CD14-positive monocyte (primary cell): Measurements from ENCODE around the gene RUNX2. TPM values are rescaled to one million over a fixed set of nuclear protein-coding genes. Genes with fewer than 3 reads are reported as not detected.

Source experiments
- DNase-seq, 3 donors: peaks; one replicate each; pipeline ENCODE4 v3.0.0-alpha.2; 2011 to 2022
- H2AFZ ChIP-seq: 2 replicates; pipeline ENCODE4 v1.6.0; 2012; ENCODE audit warnings: mild to moderate bottlenecking, low read depth, low read length, inconsistent platforms; ENCODE audit not compliant: insufficient read depth, poor library complexity, severe bottlenecking
- H3K27ac ChIP-seq, 2 donors: 1 replicate in 1 of 2; 2 replicates in 1 of 2; pipeline ENCODE4 v1.5.1; 2012 to 2013; ENCODE audit warnings: low read length in 2 of 2, control low read depth in 1 of 2, inconsistent platforms in 1 of 2, low read depth in 1 of 2, mild to moderate bottlenecking in 1 of 2
- H3K27me3 ChIP-seq, 2 donors: one replicate each; pipeline versions ENCODE4 v1.6.0 to v1.6.1; 2011 to 2013; ENCODE audit warnings: low read length in 2 of 2; ENCODE audit not compliant: control insufficient read depth in 2 of 2, insufficient read depth in 2 of 2
- H3K36me3 ChIP-seq, 2 donors: replicated peaks in 1 of 2; 1 replicate in 1 of 2; 2 replicates in 1 of 2; pipeline versions ENCODE4 v1.5.1 to v1.6.1; 2012 to 2013; ENCODE audit warnings: low read length in 2 of 2, control low read depth in 1 of 2, inconsistent platforms in 1 of 2, mild to moderate bottlenecking in 1 of 2; ENCODE audit not compliant: insufficient read depth in 2 of 2, control insufficient read depth in 1 of 2
- H3K4me1 ChIP-seq, 2 donors: 1 replicate in 1 of 2; 2 replicates in 1 of 2; pipeline versions ENCODE4 v1.5.1 to v1.6.1; 2012 to 2013; ENCODE audit warnings: low read length in 2 of 2, control low read depth in 1 of 2, inconsistent platforms in 1 of 2, mild to moderate bottlenecking in 1 of 2, moderate library complexity in 1 of 2; ENCODE audit not compliant: insufficient read depth in 2 of 2, control insufficient read depth in 1 of 2
- H3K4me2 ChIP-seq: replicated peaks from 2 replicates; pipeline ENCODE3; 2012; ENCODE audit warnings: low read length, moderate library complexity, mild to moderate bottlenecking; ENCODE audit not compliant: poor library complexity, severe bottlenecking; ENCODE audit errors: extremely low read depth
- H3K4me3 ChIP-seq, 3 experiments: fragments of 200-600 bp in 1 of 3; sonication (generic) in 1 of 3; replicated peaks in 1 of 3; 1 replicate in 2 of 3; 2 replicates in 1 of 3; pipeline ENCODE4 v1.5.1; 2011 to 2013; ENCODE audit warnings: low read length in 3 of 3, mild to moderate bottlenecking in 3 of 3, control low read depth in 2 of 3, low read depth in 2 of 3, inconsistent platforms in 1 of 3, moderate library complexity in 1 of 3
- H3K79me2 ChIP-seq: 2 replicates; pipeline ENCODE4 v1.6.0; 2012; ENCODE audit warnings: mild to moderate bottlenecking, control low read depth, inconsistent platforms, low read length, moderate library complexity; ENCODE audit not compliant: insufficient read depth
- H3K9ac ChIP-seq: 2 replicates; pipeline ENCODE4 v1.6.0; 2017; ENCODE audit warnings: low read length, mild to moderate bottlenecking; ENCODE audit not compliant: insufficient read depth, poor library complexity, severe bottlenecking
- H3K9me3 ChIP-seq, 2 donors: replicated peaks in 1 of 2; 1 replicate in 1 of 2; 2 replicates in 1 of 2; pipeline versions ENCODE4 v1.5.1 to v1.6.1; 2012 to 2013; ENCODE audit warnings: low read length in 2 of 2, control low read depth in 1 of 2; ENCODE audit not compliant: control insufficient read depth in 1 of 2, insufficient read depth in 1 of 2
- H4K20me1 ChIP-seq: 2 replicates; pipeline ENCODE4 v1.6.0; 2012; ENCODE audit warnings: mild to moderate bottlenecking, low read length, control low read depth, moderate library complexity; ENCODE audit not compliant: insufficient read depth
- H3K27ac Mint-ChIP-seq, 7 donors: one replicate each; pipeline ENCODE4 v1.8.0; 2020; ENCODE audit warnings: mild to moderate bottlenecking in 7 of 7, mixed read lengths in 7 of 7, moderate library complexity in 6 of 7, inconsistent platforms in 2 of 7
- H3K27me3 Mint-ChIP-seq, 3 donors: one replicate each; pipeline ENCODE4 v1.8.0; 2021 to 2022; ENCODE audit warnings: low read depth in 3 of 3, mild to moderate bottlenecking in 3 of 3, mixed read lengths in 3 of 3, moderate library complexity in 3 of 3, inconsistent platforms in 1 of 3
- H3K36me3 Mint-ChIP-seq, 2 donors: one replicate each; pipeline ENCODE4 v1.8.0; 2020; ENCODE audit warnings: mixed read lengths in 2 of 2, inconsistent platforms in 1 of 2, mild to moderate bottlenecking in 1 of 2
- H3K4me1 Mint-ChIP-seq: one replicate; pipeline ENCODE4 v1.8.0; 2020; ENCODE audit warnings: mild to moderate bottlenecking, mixed read lengths
- H3K4me3 Mint-ChIP-seq, 2 donors: one replicate each; pipeline ENCODE4 v1.8.0; 2020; ENCODE audit warnings: mild to moderate bottlenecking in 2 of 2, mixed read lengths in 2 of 2, moderate library complexity in 1 of 2
- H3K9me3 Mint-ChIP-seq, 7 donors: one replicate each; pipeline ENCODE4 v1.8.0; 2020 to 2022; ENCODE audit warnings: mixed read lengths in 7 of 7, mild to moderate bottlenecking in 6 of 7, moderate library complexity in 6 of 7, inconsistent platforms in 2 of 7
- WGBS: methylation state at CpG from one replicate; pipeline ENCODE4 v1.1.5; 2013; ENCODE audit warnings: missing lambda C conversion rate; ENCODE audit not compliant: insufficient coverage; 5-methylcytosine and 5-hydroxymethylcytosine counted together
- intact Hi-C, 2 donors: fragments of 100-400 bp; cut with micrococcal nuclease; formaldehyde crosslinking; loops; one replicate each; pipeline versions ENCODE4 v1.15.0 to v1.15.1; 2023
- polyA plus RNA-seq, 3 donors: library from polyadenylated mRNA; depleted of rRNA in 1 of 3; unstranded in 2 of 3; stranded (reverse) in 1 of 3; fragments of 300-500 nt in 2 of 3; fragments of >200 nt in 1 of 3; fragmentation: Illumina TruSeq in 2 of 3; gene quantifications; 1 replicate in 2 of 3; 2 replicates in 1 of 3; pipeline ENCODE4 v1.2.3, GENCODE V29; 2012 to 2021
- TF ChIP-seq, protein P1 (sequence below): fragments of 200-600 bp; IDR thresholded peaks from one replicate; pipeline ENCODE4 v1.8.0; 2022; ENCODE audit warnings: antibody characterized with exemption, mild to moderate bottlenecking

The RUNX2 gene
- polyA plus RNA-seq, 3 donors = 1.3 to 5.0 (median 2.5) TPM

DNA sequence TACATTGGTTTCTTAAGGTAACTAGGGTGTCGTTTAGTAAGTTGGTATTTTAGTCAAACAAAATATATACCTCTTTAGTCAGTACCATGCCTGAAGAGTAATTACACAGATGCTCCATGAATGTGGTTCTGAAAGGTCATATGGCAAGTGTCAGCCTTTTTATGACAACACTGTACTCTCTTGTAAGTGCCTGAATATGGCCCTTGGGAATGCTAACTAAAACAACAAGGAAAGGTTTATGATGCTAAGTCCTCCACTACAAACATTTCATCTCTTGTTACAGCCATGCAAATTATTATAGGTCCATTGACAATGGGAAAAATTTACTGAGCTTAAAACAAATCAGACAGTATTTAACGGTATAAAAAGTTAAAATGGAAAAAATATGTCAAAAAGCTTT is 88.6 kb downstream of the RUNX2 start:
- no peak overlapping the region for H3K27ac Mint-ChIP-seq
- H3K27me3 Mint-ChIP-seq = peaks cover 11 to 20% (median 17%) of the 10 kb centered on the region in 3 donors
- intact Hi-C loops = no loop called here

DNA sequence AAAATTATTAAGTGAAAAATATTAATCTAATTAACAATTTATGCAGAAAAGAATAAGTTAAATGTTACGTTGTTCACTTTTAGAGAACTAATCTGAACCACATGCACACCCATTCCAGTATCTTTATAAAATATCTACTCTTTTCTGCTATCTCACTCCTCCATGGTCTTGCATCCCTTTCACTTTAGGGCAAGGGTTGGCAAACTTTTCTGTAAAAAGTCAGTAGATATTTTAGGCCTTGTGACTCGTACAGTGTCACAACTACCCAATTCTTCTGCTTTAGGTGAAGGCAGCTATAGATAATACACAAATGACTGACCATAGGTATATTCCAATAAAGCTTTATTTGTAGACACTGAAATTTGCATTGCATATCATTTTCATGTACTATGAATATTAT is 89.3 kb downstream of the RUNX2 start:
- Mint-ChIP-seq H3K9me3 (peaks cover 0 to 2% (median 0%) of the 10 kb centered on the region in 7 donors), H3K27ac (no peak overlapping the region), H3K4me1 (peaks cover 37% of the 10 kb centered on the region), H3K36me3 (no peaks in the 10 kb centered on the region), H3K27me3 (peaks cover 11 to 20% (median 17%) of the 10 kb centered on the region in 3 donors), H3K4me3 (no peak overlapping the region)
- H3K27ac ChIP-seq = no peak overlapping the region
- H4K20me1 ChIP-seq = no peaks in the 10 kb centered on the region
- H3K9ac ChIP-seq = no peak overlapping the region
- intact Hi-C loops = no loop called here
- no peak overlapping the region for H2AFZ ChIP-seq
- H3K9me3 ChIP-seq = no peaks in the 10 kb centered on the region
- DNase-seq = no peak
- H3K4me1 ChIP-seq = peaks cover 29 to 33% of the 10 kb centered on the region in 2 donors
- WGBS = no CpG with 5 or more reads among the region's 2 CpGs
- no peaks in the 10 kb centered on the region for H3K36me3 ChIP-seq
- TF ChIP-seq, protein P1, sequence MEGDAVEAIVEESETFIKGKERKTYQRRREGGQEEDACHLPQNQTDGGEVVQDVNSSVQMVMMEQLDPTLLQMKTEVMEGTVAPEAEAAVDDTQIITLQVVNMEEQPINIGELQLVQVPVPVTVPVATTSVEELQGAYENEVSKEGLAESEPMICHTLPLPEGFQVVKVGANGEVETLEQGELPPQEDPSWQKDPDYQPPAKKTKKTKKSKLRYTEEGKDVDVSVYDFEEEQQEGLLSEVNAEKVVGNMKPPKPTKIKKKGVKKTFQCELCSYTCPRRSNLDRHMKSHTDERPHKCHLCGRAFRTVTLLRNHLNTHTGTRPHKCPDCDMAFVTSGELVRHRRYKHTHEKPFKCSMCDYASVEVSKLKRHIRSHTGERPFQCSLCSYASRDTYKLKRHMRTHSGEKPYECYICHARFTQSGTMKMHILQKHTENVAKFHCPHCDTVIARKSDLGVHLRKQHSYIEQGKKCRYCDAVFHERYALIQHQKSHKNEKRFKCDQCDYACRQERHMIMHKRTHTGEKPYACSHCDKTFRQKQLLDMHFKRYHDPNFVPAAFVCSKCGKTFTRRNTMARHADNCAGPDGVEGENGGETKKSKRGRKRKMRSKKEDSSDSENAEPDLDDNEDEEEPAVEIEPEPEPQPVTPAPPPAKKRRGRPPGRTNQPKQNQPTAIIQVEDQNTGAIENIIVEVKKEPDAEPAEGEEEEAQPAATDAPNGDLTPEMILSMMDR = no peak
- H3K27me3 ChIP-seq = peaks cover 0 to 12% of the 10 kb centered on the region in 2 donors
- peaks cover 31% of the 10 kb centered on the region for H3K79me2 ChIP-seq
- no peak overlapping the region for H3K4me3 ChIP-seq
- no peak overlapping the region for H3K4me2 ChIP-seq

More for the DNA sequence above, 88.6 kb downstream of the RUNX2 start:
- Mint-ChIP-seq H3K9me3 (peaks cover 0 to 2% (median 0%) of the 10 kb centered on the region in 7 donors), H3K4me3 (no peak overlapping the region), H3K4me1 (peaks cover 37% of the 10 kb centered on the region), H3K36me3 (no peaks in the 10 kb centered on the region)
- peaks cover 0 to 12% of the 10 kb centered on the region in 2 donors for H3K27me3 ChIP-seq
- no peaks in the 10 kb centered on the region for H4K20me1 ChIP-seq
- H3K4me3 ChIP-seq = no peak overlapping the region
- H2AFZ ChIP-seq = no peak overlapping the region
- no peak overlapping the region for H3K9ac ChIP-seq
- no peak overlapping the region for H3K4me2 ChIP-seq
- no peaks in the 10 kb centered on the region for H3K9me3 ChIP-seq
- H3K4me1 ChIP-seq = peaks cover 29 to 33% of the 10 kb centered on the region in 2 donors
- peaks cover 26% of the 10 kb centered on the region for H3K79me2 ChIP-seq
- H3K36me3 ChIP-seq = no peaks in the 10 kb centered on the region
- H3K27ac ChIP-seq = no peak overlapping the region
- WGBS = no CpG with 5 or more reads among the region's 2 CpGs
- TF ChIP-seq, protein P1 = no peak
- no peak for DNase-seq
